Left ventricle myocardium inferior (tissue), 1 donor: ENCODE results near the gene KLHL5. TPM values are rescaled to one million over a fixed set of nuclear protein-coding genes. Genes with fewer than 3 reads are reported as not detected.

Source experiments
- DNase-seq: peaks from one replicate; pipeline ENCODE4 v3.0.0-alpha.2; 2020
- H3K27ac ChIP-seq: fragments of 200-600 bp; replicated peaks from 2 replicates; pipeline ENCODE4 v1.8.0; 2021
- H3K27me3 ChIP-seq: fragments of 200-600 bp; 2 replicates; pipeline ENCODE4 v1.8.0; 2021; ENCODE audit warnings: low read depth
- H3K36me3 ChIP-seq: fragments of 200-600 bp; 2 replicates; pipeline ENCODE4 v1.8.0; 2021
- H3K4me1 ChIP-seq: fragments of 200-600 bp; 2 replicates; pipeline ENCODE4 v1.8.0; 2021
- H3K4me3 ChIP-seq: fragments of 200-600 bp; 2 replicates; pipeline ENCODE4 v1.8.0; 2021; ENCODE audit warnings: mild to moderate bottlenecking, moderate library complexity
- H3K9me3 ChIP-seq: fragments of 200-600 bp; replicated peaks from 2 replicates; pipeline ENCODE4 v1.8.0; 2021
- intact Hi-C: fragments of 100-400 bp; cut with micrococcal nuclease; formaldehyde crosslinking; loops from one replicate; pipeline ENCODE4 v1.11.0; 2022
- total RNA-seq: library from RNA; stranded (reverse); fragmentation: NEBNext Ultra II Directional; extraction: Animal tissue kit (Norgen Biotek cat#: 25700); gene quantifications from one replicate; pipeline ENCODE4 v1.2.1, GENCODE V29; 2021
- TF ChIP-seq, protein P1 (sequence below): fragments of 200-600 bp; IDR thresholded peaks from 2 replicates; pipeline ENCODE4 v1.8.0; 2021; ENCODE audit warnings: antibody characterized with exemption, mild to moderate bottlenecking, borderline replicate concordance
- donor health status: DM: no; HTN: yes; CAD: no; lungs with severe emphysema.

KLHL5 gene
- total RNA-seq, 1 donor from 2014 or later = 11.2 TPM

DNA sequence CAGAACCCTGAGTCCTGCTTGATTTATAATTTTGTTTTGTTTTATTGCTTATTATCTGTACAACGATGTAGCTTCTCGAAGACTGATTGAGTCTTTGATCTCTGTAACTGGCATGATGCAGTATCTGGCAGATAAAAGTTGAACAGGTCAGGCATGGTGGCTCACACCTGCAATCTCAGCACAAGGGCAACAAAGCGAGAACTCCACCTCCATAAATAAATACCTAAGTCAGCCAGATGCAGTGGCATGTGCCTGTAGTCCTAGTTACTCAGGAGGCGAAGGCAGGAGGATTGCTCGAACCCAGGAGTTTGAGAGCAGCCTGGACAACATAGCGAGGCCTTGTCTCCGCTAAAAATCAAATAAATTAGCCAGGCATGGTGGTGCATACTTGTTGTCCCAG, 104.6 kb downstream of the KLHL5 start:
- intact Hi-C loops = no loop called here
- Histone ChIP-seq H3K4me3 (no peak overlapping the region), H3K9me3 (peaks cover 9% of the 10 kb centered on the region), H3K4me1 (no peaks in the 10 kb centered on the region), H3K27me3 (no peaks in the 10 kb centered on the region), H3K27ac (no peak overlapping the region), H3K36me3 (no peaks in the 10 kb centered on the region)
- no peak for DNase-seq
- TF ChIP-seq, protein P1, sequence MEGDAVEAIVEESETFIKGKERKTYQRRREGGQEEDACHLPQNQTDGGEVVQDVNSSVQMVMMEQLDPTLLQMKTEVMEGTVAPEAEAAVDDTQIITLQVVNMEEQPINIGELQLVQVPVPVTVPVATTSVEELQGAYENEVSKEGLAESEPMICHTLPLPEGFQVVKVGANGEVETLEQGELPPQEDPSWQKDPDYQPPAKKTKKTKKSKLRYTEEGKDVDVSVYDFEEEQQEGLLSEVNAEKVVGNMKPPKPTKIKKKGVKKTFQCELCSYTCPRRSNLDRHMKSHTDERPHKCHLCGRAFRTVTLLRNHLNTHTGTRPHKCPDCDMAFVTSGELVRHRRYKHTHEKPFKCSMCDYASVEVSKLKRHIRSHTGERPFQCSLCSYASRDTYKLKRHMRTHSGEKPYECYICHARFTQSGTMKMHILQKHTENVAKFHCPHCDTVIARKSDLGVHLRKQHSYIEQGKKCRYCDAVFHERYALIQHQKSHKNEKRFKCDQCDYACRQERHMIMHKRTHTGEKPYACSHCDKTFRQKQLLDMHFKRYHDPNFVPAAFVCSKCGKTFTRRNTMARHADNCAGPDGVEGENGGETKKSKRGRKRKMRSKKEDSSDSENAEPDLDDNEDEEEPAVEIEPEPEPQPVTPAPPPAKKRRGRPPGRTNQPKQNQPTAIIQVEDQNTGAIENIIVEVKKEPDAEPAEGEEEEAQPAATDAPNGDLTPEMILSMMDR = no peak

DNA sequence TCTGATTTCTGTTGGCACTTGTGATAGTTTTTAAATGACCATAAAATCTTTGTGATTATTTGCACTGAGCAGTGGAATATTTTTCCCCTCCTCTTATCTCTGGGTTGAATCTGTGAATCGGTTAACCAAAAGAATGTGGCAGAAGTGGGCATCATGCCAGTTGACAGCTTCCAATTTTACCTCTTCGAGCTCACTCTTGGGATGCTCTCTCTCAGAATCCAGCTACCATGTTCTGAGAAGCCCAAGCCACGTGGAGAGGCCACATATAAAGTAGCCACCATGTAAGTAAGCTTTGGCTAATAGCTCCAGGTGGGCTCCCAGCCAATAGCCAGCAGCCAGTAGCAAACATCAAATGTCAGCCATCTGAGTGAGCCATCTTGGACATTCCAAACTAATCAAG, 107.4 kb downstream of the KLHL5 start:
- TF ChIP-seq, protein P1 = no peak
- no peak for DNase-seq
- no peak overlapping the region for H3K27ac ChIP-seq
- H3K9me3 ChIP-seq = peaks cover 9% of the 10 kb centered on the region
- H3K4me1 ChIP-seq = no peaks in the 10 kb centered on the region
- H3K36me3 ChIP-seq = no peaks in the 10 kb centered on the region
- no peaks in the 10 kb centered on the region for H3K27me3 ChIP-seq
- no peak overlapping the region for H3K4me3 ChIP-seq
- intact Hi-C loops = no loop called here

DNA sequence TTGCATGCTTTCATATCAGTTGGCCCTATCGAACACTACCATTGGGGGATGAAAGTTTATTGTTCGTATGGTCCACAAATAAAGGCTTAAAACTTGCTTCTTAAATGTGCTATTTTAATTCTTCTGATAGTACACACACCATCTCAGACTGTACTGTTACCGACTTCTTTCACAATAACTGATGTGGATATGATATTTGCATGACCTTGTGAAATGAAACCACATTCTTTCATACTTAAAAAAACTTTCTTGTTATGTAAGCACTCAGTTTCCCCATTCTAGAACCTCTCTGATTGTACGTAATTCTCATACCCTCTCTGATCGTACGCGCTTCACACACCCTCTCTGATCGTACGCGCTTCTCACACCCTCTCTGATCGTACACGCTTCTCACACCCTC, 108.3 kb downstream of the KLHL5 start:
- Histone ChIP-seq H3K36me3 (no peaks in the 10 kb centered on the region), H3K27ac (no peak overlapping the region), H3K27me3 (no peaks in the 10 kb centered on the region), H3K4me3 (no peak overlapping the region), H3K4me1 (no peaks in the 10 kb centered on the region), H3K9me3 (peaks cover 9% of the 10 kb centered on the region)
- intact Hi-C loops = no loop called here
- TF ChIP-seq, protein P1 = no peak
- DNase-seq = no peak

Other genes starting within 250 kb of the KLHL5 start
- 0.71 TPM for gene TLR6, start 205.4 kb upstream of the KLHL5 start, total RNA-seq
- gene FAM114A1, start 194.4 kb upstream of the KLHL5 start, total RNA-seq = 19.5 TPM
- gene TMEM156, start 29.8 kb upstream of the KLHL5 start, total RNA-seq = not detected
- gene WDR19, start 120.3 kb downstream of the KLHL5 start, total RNA-seq = 10.4 TPM